SK-N-SH (cell line): Measurements from ENCODE around the gene IL16.

Experiments used
- CHD2 ChIP-seq: fragments of 150-350 bp; IDR thresholded peaks from 2 replicates; pipeline ENCODE4 v1.6.1; 2018; ENCODE audit warnings: low read length; ENCODE audit not compliant: partially characterized antibody
- ELF1 ChIP-seq: IDR thresholded peaks from 2 replicates; pipeline ENCODE4 v1.4.0; 2012
- EP300 ChIP-seq, 2 experiments: IDR thresholded peaks; 2 replicates each; pipeline versions ENCODE4 v1.4.0 to v1.6.1; 2012; ENCODE audit warnings: borderline replicate concordance in 1 of 2, low read depth in 1 of 2, low read length in 1 of 2
- MXI1 ChIP-seq: IDR thresholded peaks from 2 replicates; pipeline ENCODE4 v1.6.1; 2012; ENCODE audit warnings: mild to moderate bottlenecking, low read depth, low read length, improper control_type of control experiment
- POLR2AphosphoS5 ChIP-seq: IDR thresholded peaks from 2 replicates; pipeline ENCODE4 v1.6.1; 2012; ENCODE audit warnings: low read depth, low read length
- RFX5 ChIP-seq: IDR thresholded peaks from 2 replicates; pipeline ENCODE4 v1.6.1; 2012; ENCODE audit warnings: mild to moderate bottlenecking, improper control_type of control experiment, low read length
- SMC3 ChIP-seq: IDR thresholded peaks from 2 replicates; pipeline ENCODE4 v1.6.1; 2012; ENCODE audit warnings: low read depth, low read length, improper control_type of control experiment
- TCF12 ChIP-seq: IDR thresholded peaks from 2 replicates; pipeline ENCODE4 v1.4.0; 2012
- TEAD4 ChIP-seq: IDR thresholded peaks from 2 replicates; pipeline ENCODE4 v1.4.0; 2012; ENCODE audit warnings: mild to moderate bottlenecking, borderline replicate concordance; ENCODE audit not compliant: insufficient read depth
- YY1 ChIP-seq: IDR thresholded peaks from 2 replicates; pipeline ENCODE4 v1.4.0; 2012; ENCODE audit warnings: low read depth, mild to moderate bottlenecking
- TF ChIP-seq, protein P1 (sequence below): fragments of 200-600 bp; sonication (generic); IDR thresholded peaks from 2 replicates; pipeline ENCODE4 v1.6.1; 2017; ENCODE audit warnings: antibody characterized with exemption, mild to moderate bottlenecking, moderate library complexity
- TF ChIP-seq, protein P2 (sequence below): IDR thresholded peaks from 2 replicates; pipeline ENCODE4 v1.6.1; 2012; ENCODE audit warnings: mild to moderate bottlenecking, low read depth, low read length, moderate library complexity
- TF ChIP-seq, protein P3 (sequence below): fragments of 150-350 bp; IDR thresholded peaks from 2 replicates; pipeline ENCODE4 v1.6.1; 2017; ENCODE audit warnings: antibody characterized with exemption, low read length, low read depth, borderline replicate concordance

DNA sequence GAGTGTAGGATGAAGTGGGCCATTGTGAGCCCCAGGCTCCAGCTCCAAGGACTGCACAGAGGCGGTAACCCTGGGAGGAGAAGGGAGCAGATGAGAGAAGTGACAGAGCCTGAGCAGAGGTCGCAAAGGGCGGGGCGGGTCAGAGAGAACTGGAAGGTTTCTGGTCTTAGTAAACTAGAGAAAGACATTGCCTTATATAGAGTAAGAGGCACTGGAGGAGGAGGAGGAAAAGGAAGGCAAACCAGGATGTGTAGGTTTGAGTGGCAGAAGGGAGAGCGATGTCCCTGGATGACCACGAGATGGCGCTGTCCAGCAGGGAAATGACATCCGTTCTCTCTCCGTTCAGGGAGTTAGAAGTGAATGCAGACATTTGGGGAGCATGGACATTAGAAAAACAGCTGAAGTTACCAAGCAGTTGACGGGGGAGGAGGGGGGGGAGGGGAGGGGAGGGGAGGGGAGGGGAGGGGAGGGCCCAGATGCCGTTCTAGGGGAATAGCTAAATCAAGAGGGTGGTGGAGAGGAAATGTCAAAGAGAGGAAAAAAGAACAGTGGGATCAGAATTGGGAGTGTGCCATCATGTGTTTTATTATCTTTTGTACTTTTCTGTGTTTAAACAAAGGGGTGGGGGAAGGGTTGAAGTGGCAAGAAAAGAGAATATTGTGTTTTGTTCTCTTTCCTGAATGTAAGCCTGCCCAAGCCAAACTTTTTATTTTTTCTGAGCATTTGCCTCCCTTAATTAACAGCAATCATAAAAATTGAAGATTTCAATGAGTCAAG is 78.4 kb downstream of the IL16 start:
- TF ChIP-seq, protein P1, sequence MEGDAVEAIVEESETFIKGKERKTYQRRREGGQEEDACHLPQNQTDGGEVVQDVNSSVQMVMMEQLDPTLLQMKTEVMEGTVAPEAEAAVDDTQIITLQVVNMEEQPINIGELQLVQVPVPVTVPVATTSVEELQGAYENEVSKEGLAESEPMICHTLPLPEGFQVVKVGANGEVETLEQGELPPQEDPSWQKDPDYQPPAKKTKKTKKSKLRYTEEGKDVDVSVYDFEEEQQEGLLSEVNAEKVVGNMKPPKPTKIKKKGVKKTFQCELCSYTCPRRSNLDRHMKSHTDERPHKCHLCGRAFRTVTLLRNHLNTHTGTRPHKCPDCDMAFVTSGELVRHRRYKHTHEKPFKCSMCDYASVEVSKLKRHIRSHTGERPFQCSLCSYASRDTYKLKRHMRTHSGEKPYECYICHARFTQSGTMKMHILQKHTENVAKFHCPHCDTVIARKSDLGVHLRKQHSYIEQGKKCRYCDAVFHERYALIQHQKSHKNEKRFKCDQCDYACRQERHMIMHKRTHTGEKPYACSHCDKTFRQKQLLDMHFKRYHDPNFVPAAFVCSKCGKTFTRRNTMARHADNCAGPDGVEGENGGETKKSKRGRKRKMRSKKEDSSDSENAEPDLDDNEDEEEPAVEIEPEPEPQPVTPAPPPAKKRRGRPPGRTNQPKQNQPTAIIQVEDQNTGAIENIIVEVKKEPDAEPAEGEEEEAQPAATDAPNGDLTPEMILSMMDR = peak; percentile 74
- no peak for TF ChIP-seq RFX5
- TF ChIP-seq MXI1 = no peak
- no peak for TF ChIP-seq TCF12
- TF ChIP-seq, protein P2, sequence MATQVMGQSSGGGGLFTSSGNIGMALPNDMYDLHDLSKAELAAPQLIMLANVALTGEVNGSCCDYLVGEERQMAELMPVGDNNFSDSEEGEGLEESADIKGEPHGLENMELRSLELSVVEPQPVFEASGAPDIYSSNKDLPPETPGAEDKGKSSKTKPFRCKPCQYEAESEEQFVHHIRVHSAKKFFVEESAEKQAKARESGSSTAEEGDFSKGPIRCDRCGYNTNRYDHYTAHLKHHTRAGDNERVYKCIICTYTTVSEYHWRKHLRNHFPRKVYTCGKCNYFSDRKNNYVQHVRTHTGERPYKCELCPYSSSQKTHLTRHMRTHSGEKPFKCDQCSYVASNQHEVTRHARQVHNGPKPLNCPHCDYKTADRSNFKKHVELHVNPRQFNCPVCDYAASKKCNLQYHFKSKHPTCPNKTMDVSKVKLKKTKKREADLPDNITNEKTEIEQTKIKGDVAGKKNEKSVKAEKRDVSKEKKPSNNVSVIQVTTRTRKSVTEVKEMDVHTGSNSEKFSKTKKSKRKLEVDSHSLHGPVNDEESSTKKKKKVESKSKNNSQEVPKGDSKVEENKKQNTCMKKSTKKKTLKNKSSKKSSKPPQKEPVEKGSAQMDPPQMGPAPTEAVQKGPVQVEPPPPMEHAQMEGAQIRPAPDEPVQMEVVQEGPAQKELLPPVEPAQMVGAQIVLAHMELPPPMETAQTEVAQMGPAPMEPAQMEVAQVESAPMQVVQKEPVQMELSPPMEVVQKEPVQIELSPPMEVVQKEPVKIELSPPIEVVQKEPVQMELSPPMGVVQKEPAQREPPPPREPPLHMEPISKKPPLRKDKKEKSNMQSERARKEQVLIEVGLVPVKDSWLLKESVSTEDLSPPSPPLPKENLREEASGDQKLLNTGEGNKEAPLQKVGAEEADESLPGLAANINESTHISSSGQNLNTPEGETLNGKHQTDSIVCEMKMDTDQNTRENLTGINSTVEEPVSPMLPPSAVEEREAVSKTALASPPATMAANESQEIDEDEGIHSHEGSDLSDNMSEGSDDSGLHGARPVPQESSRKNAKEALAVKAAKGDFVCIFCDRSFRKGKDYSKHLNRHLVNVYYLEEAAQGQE = no peak
- no peak for TF ChIP-seq POLR2AphosphoS5
- no peak for TF ChIP-seq YY1
- peak; percentile 11 for TF ChIP-seq CHD2
- TF ChIP-seq SMC3 = peak; percentile 96
- TF ChIP-seq EP300 (IDR thresholded peaks at IDR 0.05; ENCODE audit: borderline replicate concordance in 1 of 2, low read depth in 1 of 2, low read length in 1 of 2) = no peak
- no peak for TF ChIP-seq TEAD4
- TF ChIP-seq, protein P3, sequence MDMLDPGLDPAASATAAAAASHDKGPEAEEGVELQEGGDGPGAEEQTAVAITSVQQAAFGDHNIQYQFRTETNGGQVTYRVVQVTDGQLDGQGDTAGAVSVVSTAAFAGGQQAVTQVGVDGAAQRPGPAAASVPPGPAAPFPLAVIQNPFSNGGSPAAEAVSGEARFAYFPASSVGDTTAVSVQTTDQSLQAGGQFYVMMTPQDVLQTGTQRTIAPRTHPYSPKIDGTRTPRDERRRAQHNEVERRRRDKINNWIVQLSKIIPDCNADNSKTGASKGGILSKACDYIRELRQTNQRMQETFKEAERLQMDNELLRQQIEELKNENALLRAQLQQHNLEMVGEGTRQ = no peak
- no peak for TF ChIP-seq ELF1
